Gastroesophageal sphincter (tissue), 4 donors: ENCODE measurements around the gene ZBTB16. TPM values are rescaled to one million over a fixed set of nuclear protein-coding genes. Genes with fewer than 3 reads are reported as not detected.

ENCODE experiments used
- ATAC-seq: fragments of 150-250 bp; one replicate; pipeline ENCODE4 v1.9.1; 2016; ENCODE audit warnings: mild to moderate bottlenecking, moderate library complexity
- H3K27ac ChIP-seq, 4 donors: fragments of 200-600 bp; sonication (generic) in 3 of 4; 1 replicate in 3 of 4; 2 replicates in 1 of 4; pipeline ENCODE4 v1.5.1; 2016 to 2019
- H3K27me3 ChIP-seq: fragments of 200-600 bp; sonication (generic); one replicate; pipeline ENCODE4 v1.5.1; 2019
- H3K36me3 ChIP-seq, 2 donors: fragments of 200-600 bp; sonication (generic); one replicate each; pipeline ENCODE4 v1.5.1; 2019; ENCODE audit warnings: control low read depth in 1 of 2
- H3K4me1 ChIP-seq, 3 donors: fragments of 200-600 bp; sonication (generic); 1 replicate in 2 of 3; 2 replicates in 1 of 3; pipeline ENCODE4 v1.5.1; 2016 to 2019; ENCODE audit warnings: control low read depth in 2 of 3
- H3K4me3 ChIP-seq, 2 donors: fragments of 200-600 bp; sonication (generic); one replicate each; pipeline ENCODE4 v1.5.1; 2019; ENCODE audit warnings: mild to moderate bottlenecking in 1 of 2, moderate library complexity in 1 of 2
- H3K9me3 ChIP-seq, 3 donors: fragments of 200-600 bp; sonication (generic); one replicate each; pipeline ENCODE4 v1.5.1; 2017 to 2019; ENCODE audit warnings: control low read depth in 2 of 3
- EP300 ChIP-seq: sonication (generic); formaldehyde crosslinking; IDR thresholded peaks from one replicate; pipeline ENCODE4 v1.6.1; 2017; ENCODE audit warnings: antibody characterized with exemption, mild to moderate bottlenecking
- POLR2A ChIP-seq, 2 donors: fragments of 450-650 bp; IDR thresholded peaks; one replicate each; pipeline ENCODE4 v1.6.1; 2017; ENCODE audit warnings: antibody characterized with exemption in 2 of 2, mild to moderate bottlenecking in 2 of 2, moderate library complexity in 1 of 2
- POLR2AphosphoS5 ChIP-seq: sonication (generic); formaldehyde crosslinking; IDR thresholded peaks from one replicate; pipeline ENCODE4 v1.6.1; 2017; ENCODE audit warnings: antibody characterized with exemption
- WGBS, 2 donors: methylation state at CpG; one replicate each; pipeline ENCODE4 v1.1.5; 2018; ENCODE audit warnings: low coverage in 1 of 2; 5-methylcytosine and 5-hydroxymethylcytosine counted together
- total RNA-seq, 4 donors: library from RNA; depleted of rRNA; stranded (reverse); fragments of >200 nt; gene quantifications; one replicate each; pipeline ENCODE4 v1.1.0, GENCODE V29; 2016
- TF ChIP-seq, protein P1 (sequence below), 4 experiments: fragments of 200-600 bp in 2 of 4; fragments of 450-650 bp in 2 of 4; sonication (generic) in 1 of 4; IDR thresholded peaks; one replicate each; pipeline ENCODE4 v1.5.1; 2017 to 2019; ENCODE audit warnings: antibody characterized with exemption in 4 of 4, mild to moderate bottlenecking in 2 of 4, moderate library complexity in 2 of 4

The ZBTB16 gene
- total RNA-seq, 4 donors from 2014 or later: 153 to 284 (median 232) TPM

DNA sequence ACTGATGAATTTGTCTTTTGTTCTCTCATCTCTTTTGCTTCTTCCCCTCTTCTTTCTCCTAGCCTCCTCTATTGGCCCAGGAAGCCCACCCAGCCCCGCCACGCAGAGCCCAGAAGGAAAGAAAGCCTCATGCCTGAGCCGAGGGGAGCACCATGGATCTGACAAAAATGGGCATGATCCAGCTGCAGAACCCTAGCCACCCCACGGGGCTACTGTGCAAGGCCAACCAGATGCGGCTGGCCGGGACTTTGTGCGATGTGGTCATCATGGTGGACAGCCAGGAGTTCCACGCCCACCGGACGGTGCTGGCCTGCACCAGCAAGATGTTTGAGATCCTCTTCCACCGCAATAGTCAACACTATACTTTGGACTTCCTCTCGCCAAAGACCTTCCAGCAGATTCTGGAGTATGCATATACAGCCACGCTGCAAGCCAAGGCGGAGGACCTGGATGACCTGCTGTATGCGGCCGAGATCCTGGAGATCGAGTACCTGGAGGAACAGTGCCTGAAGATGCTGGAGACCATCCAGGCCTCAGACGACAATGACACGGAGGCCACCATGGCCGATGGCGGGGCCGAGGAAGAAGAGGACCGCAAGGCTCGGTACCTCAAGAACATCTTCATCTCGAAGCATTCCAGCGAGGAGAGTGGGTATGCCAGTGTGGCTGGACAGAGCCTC, 3.8 kb downstream of the ZBTB16 start:
- no peak for ATAC-seq
- H3K4me3 ChIP-seq: peak overlapping the region; percentile 56 to 100
- WGBS, 2 donors: 91 to 94% methylated on average over 7 to 15 of the region's 26 CpGs
- H3K36me3 ChIP-seq: peaks cover 0 to 60% of the 10 kb centered on the region in 2 donors
- H3K27ac ChIP-seq: peak overlapping the region in 3 of 4 donors; percentile 99 to 100 (median 100)
- H3K9me3 ChIP-seq: no peaks in the 10 kb centered on the region
- H3K27me3 ChIP-seq: no peaks in the 10 kb centered on the region
- peaks cover 8 to 71% (median 39%) of the 10 kb centered on the region in 3 donors for H3K4me1 ChIP-seq
- no peak for TF ChIP-seq EP300
- peak in 1 of 2 donors; percentile 9 for TF ChIP-seq POLR2A (IDR thresholded peaks at IDR 0.05)
- peak; percentile 39 for TF ChIP-seq POLR2AphosphoS5

DNA sequence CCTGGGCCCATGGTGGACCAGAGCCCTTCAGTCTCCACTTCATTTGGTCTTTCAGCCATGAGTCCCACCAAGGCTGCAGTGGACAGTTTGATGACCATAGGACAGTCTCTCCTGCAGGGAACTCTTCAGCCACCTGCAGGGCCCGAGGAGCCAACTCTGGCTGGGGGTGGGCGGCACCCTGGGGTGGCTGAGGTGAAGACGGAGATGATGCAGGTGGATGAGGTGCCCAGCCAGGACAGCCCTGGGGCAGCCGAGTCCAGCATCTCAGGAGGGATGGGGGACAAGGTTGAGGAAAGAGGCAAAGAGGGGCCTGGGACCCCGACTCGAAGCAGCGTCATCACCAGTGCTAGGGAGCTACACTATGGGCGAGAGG, 4.3 kb downstream of the ZBTB16 start:
- Histone ChIP-seq H3K4me1 (peaks cover 8 to 71% (median 41%) of the 10 kb centered on the region in 3 donors), H3K9me3 (no peaks in the 10 kb centered on the region), H3K4me3 (peak overlapping the region; percentile 56 to 100), H3K27ac (peak overlapping the region in 3 of 4 donors; percentile 99 to 100 (median 100)), H3K27me3 (no peaks in the 10 kb centered on the region), H3K36me3 (peaks cover 0 to 65% of the 10 kb centered on the region in 2 donors)
- TF ChIP-seq POLR2AphosphoS5 (no peak), POLR2A (IDR thresholded peaks at IDR 0.05) (peak; percentile 15 to 25)
- ATAC-seq: no peak
- no CpG with 5 or more reads among the region's 8 CpGs for WGBS, 2 donors

DNA sequence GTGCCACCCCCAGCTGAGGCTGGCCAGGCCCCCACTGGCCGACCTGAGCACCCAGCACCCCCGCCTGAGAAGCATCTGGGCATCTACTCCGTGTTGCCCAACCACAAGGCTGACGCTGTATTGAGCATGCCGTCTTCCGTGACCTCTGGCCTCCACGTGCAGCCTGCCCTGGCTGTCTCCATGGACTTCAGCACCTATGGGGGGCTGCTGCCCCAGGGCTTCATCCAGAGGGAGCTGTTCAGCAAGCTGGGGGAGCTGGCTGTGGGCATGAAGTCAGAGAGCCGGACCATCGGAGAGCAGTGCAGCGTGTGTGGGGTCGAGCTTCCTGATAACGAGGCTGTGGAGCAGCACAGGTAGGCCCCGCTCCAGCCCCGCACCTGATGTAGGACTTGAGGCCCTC, 4.7 kb downstream of the ZBTB16 start:
- ATAC-seq: no peak
- WGBS, 2 donors: no CpG with 5 or more reads among the region's 14 CpGs
- Histone ChIP-seq H3K4me3 (peak overlapping the region; percentile 56 to 100), H3K27ac (peak overlapping the region in 3 of 4 donors; percentile 99 to 100 (median 100)), H3K4me1 (peaks cover 11 to 72% (median 42%) of the 10 kb centered on the region in 3 donors), H3K36me3 (peaks cover 0 to 69% of the 10 kb centered on the region in 2 donors), H3K9me3 (no peaks in the 10 kb centered on the region), H3K27me3 (no peaks in the 10 kb centered on the region)
- TF ChIP-seq, protein P1, sequence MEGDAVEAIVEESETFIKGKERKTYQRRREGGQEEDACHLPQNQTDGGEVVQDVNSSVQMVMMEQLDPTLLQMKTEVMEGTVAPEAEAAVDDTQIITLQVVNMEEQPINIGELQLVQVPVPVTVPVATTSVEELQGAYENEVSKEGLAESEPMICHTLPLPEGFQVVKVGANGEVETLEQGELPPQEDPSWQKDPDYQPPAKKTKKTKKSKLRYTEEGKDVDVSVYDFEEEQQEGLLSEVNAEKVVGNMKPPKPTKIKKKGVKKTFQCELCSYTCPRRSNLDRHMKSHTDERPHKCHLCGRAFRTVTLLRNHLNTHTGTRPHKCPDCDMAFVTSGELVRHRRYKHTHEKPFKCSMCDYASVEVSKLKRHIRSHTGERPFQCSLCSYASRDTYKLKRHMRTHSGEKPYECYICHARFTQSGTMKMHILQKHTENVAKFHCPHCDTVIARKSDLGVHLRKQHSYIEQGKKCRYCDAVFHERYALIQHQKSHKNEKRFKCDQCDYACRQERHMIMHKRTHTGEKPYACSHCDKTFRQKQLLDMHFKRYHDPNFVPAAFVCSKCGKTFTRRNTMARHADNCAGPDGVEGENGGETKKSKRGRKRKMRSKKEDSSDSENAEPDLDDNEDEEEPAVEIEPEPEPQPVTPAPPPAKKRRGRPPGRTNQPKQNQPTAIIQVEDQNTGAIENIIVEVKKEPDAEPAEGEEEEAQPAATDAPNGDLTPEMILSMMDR (IDR thresholded peaks at IDR 0.05): no peak
- TF ChIP-seq POLR2AphosphoS5: peak; percentile 22

DNA sequence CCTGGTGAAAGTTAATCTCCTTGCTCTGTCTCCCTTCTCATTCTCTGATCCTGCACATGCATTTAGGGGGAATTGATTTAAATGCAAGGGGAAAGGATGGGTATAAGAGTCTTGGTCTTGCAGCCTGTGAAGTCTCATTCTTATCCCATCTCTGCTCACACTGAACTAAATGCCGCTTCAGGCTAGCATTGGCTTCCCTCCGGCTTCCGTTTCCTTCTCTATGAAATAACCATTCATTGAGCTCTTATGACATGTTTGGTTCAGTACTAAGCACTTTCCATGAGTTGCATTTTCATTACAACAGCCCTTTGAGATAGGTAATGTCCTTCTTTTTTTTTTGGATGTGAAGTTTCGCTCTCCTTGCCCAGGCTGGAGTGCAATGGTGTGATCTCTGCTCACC, 5.6 kb downstream of the ZBTB16 start:
- Histone ChIP-seq H3K9me3 (no peaks in the 10 kb centered on the region), H3K4me1 (peaks cover 15 to 80% (median 45%) of the 10 kb centered on the region in 3 donors), H3K36me3 (peaks cover 0 to 77% of the 10 kb centered on the region in 2 donors), H3K27ac (peak overlapping the region in 3 of 4 donors; percentile 39 to 100 (median 99)), H3K27me3 (no peaks in the 10 kb centered on the region), H3K4me3 (peak overlapping the region; percentile 56 to 100)
- WGBS, 2 donors: 17 to 74% methylated on average over 3 to 4 of the region's 4 CpGs
- ATAC-seq: no peak
- no peak for TF ChIP-seq POLR2A (IDR thresholded peaks at IDR 0.05)
- no peak for TF ChIP-seq POLR2AphosphoS5
- TF ChIP-seq, protein P1 (IDR thresholded peaks at IDR 0.05): no peak
- no peak for TF ChIP-seq EP300

DNA sequence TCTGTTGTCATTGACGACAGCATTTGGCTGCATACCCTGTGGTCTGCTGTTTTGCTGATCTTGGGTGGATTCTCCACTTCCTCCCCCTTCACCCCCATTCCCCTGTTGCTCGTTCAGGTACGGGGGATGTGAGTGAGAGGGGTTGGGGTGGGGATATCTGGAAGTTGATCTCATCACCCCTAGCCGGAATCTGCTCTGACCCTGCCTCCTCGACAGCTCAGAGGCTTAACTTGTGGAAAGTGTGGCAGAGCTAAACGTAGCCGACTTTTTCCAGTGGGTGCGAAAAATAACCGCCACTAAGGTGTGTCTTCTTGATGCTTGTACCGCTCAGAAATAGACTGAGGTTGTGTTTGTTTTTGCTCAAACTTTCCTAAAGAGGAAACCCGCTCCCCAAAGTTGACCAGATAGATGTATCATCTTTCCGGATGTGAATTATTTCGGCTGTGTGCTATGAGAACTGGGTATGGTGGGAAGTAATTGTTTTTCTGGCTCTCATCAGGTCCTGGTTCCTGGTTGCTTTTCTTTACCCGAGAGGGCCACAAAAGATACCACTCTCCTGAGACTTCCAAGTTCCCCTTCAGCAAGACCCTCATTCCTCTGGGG, 6.6 kb downstream of the ZBTB16 start:
- Histone ChIP-seq H3K27me3 (no peaks in the 10 kb centered on the region), H3K27ac (peak overlapping the region in 2 of 4 donors; percentile 39 to 100), H3K36me3 (peaks cover 0 to 86% of the 10 kb centered on the region in 2 donors), H3K9me3 (no peaks in the 10 kb centered on the region), H3K4me3 (peak overlapping the region; percentile 56 to 100), H3K4me1 (peaks cover 15 to 90% (median 51%) of the 10 kb centered on the region in 3 donors)
- no peak for ATAC-seq
- WGBS, 2 donors: 88 to 95% methylated on average over 4 to 10 of the region's 14 CpGs
- TF ChIP-seq, protein P1 (IDR thresholded peaks at IDR 0.05): no peak
- TF ChIP-seq POLR2AphosphoS5 (no peak), POLR2A (IDR thresholded peaks at IDR 0.05) (no peak), EP300 (no peak)
